Omental fat pad (tissue), 4 donors: ENCODE measurements around the gene SPATC1L. TPM values are rescaled to one million over a fixed set of nuclear protein-coding genes. Genes with fewer than 3 reads are reported as not detected.
"Not testable (repeated sequence)": the region's sequence is repeated elsewhere in the genome, so short reads cannot be mapped to it uniquely, and the experiment has no call there.

Experiments used
- ATAC-seq: fragments of 150-250 bp; one replicate; pipeline ENCODE4 v1.9.1; 2016; ENCODE audit warnings: mild to moderate bottlenecking, moderate library complexity; ENCODE audit not compliant: low FRiP score
- DNase-seq: peaks from one replicate; pipeline ENCODE4 v3.0.0-alpha.2; 2019; ENCODE audit warnings: low spot score
- CTCF ChIP-seq, 3 donors: fragments of 450-650 bp; IDR thresholded peaks; one replicate each; pipeline ENCODE4 v1.5.1; 2016 to 2017; ENCODE audit warnings: antibody characterized with exemption in 3 of 3, mild to moderate bottlenecking in 3 of 3, moderate library complexity in 2 of 3
- total RNA-seq, 4 donors: library from RNA; depleted of rRNA; stranded (reverse); fragments of >200 nt; gene quantifications; one replicate each; pipeline ENCODE4 v1.1.0, GENCODE V29; 2016

Gene SPATC1L
- total RNA-seq, 4 donors from 2014 or later = 0.96 to 8.0 (median 2.8) TPM

GRCh38 chr21:46226146-46226545 is 41.9 kb upstream of the SPATC1L start:
- TF ChIP-seq CTCF (IDR thresholded peaks at IDR 0.05) = no peak
- DNase-seq = no peak
- no peak for ATAC-seq

- ATAC-seq, DNase-seq: not testable (repeated sequence)
Measured at GRCh38 chr21:46223661-46224060, 39.4 kb upstream of the SPATC1L start.

- DNase-seq (no peak), ATAC-seq (no peak)
- TF ChIP-seq CTCF (IDR thresholded peaks at IDR 0.05) = no peak
Measured at GRCh38 chr21:46223217-46223616, 39.0 kb upstream of the SPATC1L start.

- TF ChIP-seq CTCF (IDR thresholded peaks at IDR 0.05) = no peak
- DNase-seq = no peak
- no peak for ATAC-seq
Measured at GRCh38 chr21:46222436-46223116, 38.3 kb upstream of the SPATC1L start.

- DNase-seq (no peak), ATAC-seq (no peak)
- no peak for TF ChIP-seq CTCF (IDR thresholded peaks at IDR 0.05)
Measured at GRCh38 chr21:46221664-46222435, 37.6 kb upstream of the SPATC1L start.

- TF ChIP-seq CTCF (IDR thresholded peaks at IDR 0.05) = no peak
- no peak for ATAC-seq
- no peak for DNase-seq
Measured at GRCh38 chr21:46220847-46221246, 36.6 kb upstream of the SPATC1L start.

DNA sequence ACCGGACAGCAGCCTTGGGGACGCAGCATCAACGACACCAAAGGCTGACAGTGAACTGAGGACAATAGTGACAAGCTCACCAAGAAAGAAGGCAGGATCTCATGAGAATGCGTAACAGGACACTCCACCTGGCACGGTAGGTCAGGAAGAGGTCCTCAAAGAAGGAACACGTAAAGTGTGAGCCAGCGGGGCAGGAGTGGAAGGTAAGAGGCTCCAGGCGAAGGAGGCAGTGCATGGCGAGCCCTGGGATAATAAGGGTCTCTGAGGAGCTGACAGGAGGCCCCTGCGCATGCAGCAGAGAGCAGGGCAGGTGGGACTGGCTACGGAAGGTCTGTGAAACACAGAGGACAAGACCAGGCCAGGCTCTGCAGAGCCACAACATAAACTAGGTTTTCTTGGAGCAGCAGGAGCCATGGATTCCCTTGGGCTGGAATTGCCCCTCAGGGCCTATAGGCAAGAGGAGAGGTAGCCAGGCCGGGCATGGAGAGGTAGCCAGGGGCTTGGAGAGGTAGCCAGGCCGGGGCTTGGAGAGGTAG is 36.1 kb upstream of the SPATC1L start:
- DNase-seq (no peak), ATAC-seq (no peak)
- TF ChIP-seq CTCF (IDR thresholded peaks at IDR 0.05) = no peak
